Embryonic facial prominence (tissue), 1 donor: ENCODE data around the gene THSD7B.
"Not testable (repeated sequence)": the region's sequence is repeated elsewhere in the genome, so short reads cannot be mapped to it uniquely, and the experiment has no call there.

Experiments
- DNase-seq: peaks from one replicate; pipeline ENCODE4 v3.0.0-alpha.2; 2016; ENCODE audit errors: extremely low spot score

THSD7B gene

GRCh38 chr2:137254052-137254451, 488.7 kb downstream of the THSD7B start:
- no peak for DNase-seq

GRCh38 chr2:137255345-137255744, 490.0 kb downstream of the THSD7B start:
- no peak for DNase-seq

- DNase-seq = no peak
Measured at GRCh38 chr2:137255990-137256389, 490.6 kb downstream of the THSD7B start.

- no peak for DNase-seq
Measured at GRCh38 chr2:137261881-137262585, 496.7 kb downstream of the THSD7B start.

GRCh38 chr2:137262594-137262993, 497.2 kb downstream of the THSD7B start:
- DNase-seq = no peak

GRCh38 chr2:137287913-137288639, 522.7 kb downstream of the THSD7B start:
- no peak for DNase-seq

GRCh38 chr2:137291836-137292570, 526.7 kb downstream of the THSD7B start:
- no peak for DNase-seq

GRCh38 chr2:137298377-137298776, 533.0 kb downstream of the THSD7B start:
- no peak for DNase-seq

GRCh38 chr2:137300987-137301386, 535.6 kb downstream of the THSD7B start:
- no peak for DNase-seq

- DNase-seq = no peak
Measured at GRCh38 chr2:137302957-137303356, 537.6 kb downstream of the THSD7B start.

- no peak for DNase-seq
Measured at GRCh38 chr2:137316075-137316474, 550.7 kb downstream of the THSD7B start.

GRCh38 chr2:137321566-137321965, 556.2 kb downstream of the THSD7B start:
- DNase-seq = no peak

GRCh38 chr2:137331562-137331961, 566.2 kb downstream of the THSD7B start:
- DNase-seq = not testable (repeated sequence)

GRCh38 chr2:137333386-137334165, 568.2 kb downstream of the THSD7B start:
- no peak for DNase-seq

- DNase-seq = no peak
Measured at GRCh38 chr2:137336067-137336466, 570.7 kb downstream of the THSD7B start.

- no peak for DNase-seq
Measured at GRCh38 chr2:137339051-137339450, 573.7 kb downstream of the THSD7B start.

- DNase-seq = no peak
Measured at GRCh38 chr2:137345994-137346393, 580.6 kb downstream of the THSD7B start.

- DNase-seq = no peak
Measured at GRCh38 chr2:137348301-137348700, 583.0 kb downstream of the THSD7B start.

- DNase-seq = no peak
Measured at GRCh38 chr2:137357634-137358033, 592.3 kb downstream of the THSD7B start.

- DNase-seq = no peak
Measured at GRCh38 chr2:137367361-137367760, 602.0 kb downstream of the THSD7B start.

GRCh38 chr2:137369106-137369505, 603.8 kb downstream of the THSD7B start:
- DNase-seq = no peak

GRCh38 chr2:137379186-137379585, 613.8 kb downstream of the THSD7B start:
- no peak for DNase-seq
